Head of caudate nucleus (tissue), 42 donors: ENCODE data around the gene PDZD2.
A peak's percentile ranks its signal among the peaks of the same experiment; 100 is the strongest.

Source experiments
- DNase-seq, 42 donors: peaks; one replicate each; pipeline versions ENCODE4 v3.0.0 to v3.0.0-alpha.2; 2020 to 2021; ENCODE audit warnings: mixed read lengths in 7 of 42
- intact Hi-C: fragments of 100-400 bp; cut with DNase I; formaldehyde crosslinking; loops from one replicate; pipeline ENCODE4 v1.15.0; 2022

The PDZD2 gene

DNA sequence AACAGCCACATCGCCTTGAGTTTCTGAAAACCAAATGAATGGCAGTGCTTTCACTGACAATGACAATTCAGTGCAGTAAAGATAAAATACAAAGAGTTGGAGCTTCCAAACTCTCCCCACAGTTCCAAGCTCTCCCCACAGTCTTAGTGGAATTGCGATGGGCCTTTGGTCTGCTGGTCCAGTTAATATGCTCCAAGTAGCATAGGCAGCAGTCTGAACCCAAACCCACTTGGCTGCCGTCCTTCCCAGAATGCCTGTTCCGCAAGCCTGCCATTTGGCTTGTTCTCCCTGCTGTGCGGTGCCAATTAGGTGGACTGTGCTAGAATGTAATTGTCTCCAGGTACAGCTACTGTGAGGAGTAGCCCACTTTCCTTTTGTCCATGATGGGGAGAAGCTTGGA, 285.1 kb downstream of the PDZD2 start:
- intact Hi-C loops, result loop anchor here (10.0 kb wide), 1 partner anchor 101 kb away; no protein-coding TSS in a partner anchor
- DNase-seq, result peak in 4 of 42 donors; percentile 11 to 27 (median 14)

DNA sequence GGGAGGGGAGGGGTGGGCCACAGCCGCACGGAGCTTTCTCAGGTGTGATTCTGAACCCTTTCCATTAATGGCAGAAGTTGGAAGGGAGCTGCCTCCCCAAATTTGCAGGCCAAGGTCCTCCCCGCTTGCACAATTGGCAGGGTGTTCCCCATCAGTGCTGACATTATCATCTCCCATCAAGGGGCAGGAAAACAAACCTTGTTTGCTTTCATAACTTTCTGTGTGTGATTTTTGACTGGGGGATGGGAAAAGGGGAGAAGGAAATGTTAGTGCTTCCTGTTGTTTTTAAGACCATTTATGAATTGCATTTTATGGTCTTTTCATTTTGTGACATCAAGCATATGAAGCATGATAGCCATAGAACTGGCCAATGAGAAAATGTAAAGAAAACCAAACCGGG, 292.9 kb downstream of the PDZD2 start:
- intact Hi-C loops, result no loop called here
- no peak for DNase-seq

DNA sequence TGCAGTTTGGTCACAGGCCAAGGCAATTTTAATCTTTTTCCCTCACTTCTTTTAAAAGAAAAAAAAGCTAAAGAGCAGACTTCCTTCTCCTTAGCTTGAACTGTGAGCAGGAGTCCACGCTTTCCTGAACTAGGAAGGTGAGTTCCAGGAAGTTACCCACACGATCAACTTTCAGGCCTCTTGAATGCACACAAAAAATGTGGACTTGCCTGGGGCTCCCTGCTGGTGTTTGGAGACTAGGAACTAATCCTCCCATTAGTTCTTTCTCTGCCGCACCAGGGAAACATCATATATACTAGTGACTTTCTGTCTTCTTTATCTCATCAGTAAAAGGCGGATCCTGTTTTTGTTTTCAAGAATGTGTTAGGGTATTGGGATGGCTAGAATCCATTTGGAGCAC, 295.2 kb downstream of the PDZD2 start:
- no peak for DNase-seq
- intact Hi-C loops, result no loop called here

DNA sequence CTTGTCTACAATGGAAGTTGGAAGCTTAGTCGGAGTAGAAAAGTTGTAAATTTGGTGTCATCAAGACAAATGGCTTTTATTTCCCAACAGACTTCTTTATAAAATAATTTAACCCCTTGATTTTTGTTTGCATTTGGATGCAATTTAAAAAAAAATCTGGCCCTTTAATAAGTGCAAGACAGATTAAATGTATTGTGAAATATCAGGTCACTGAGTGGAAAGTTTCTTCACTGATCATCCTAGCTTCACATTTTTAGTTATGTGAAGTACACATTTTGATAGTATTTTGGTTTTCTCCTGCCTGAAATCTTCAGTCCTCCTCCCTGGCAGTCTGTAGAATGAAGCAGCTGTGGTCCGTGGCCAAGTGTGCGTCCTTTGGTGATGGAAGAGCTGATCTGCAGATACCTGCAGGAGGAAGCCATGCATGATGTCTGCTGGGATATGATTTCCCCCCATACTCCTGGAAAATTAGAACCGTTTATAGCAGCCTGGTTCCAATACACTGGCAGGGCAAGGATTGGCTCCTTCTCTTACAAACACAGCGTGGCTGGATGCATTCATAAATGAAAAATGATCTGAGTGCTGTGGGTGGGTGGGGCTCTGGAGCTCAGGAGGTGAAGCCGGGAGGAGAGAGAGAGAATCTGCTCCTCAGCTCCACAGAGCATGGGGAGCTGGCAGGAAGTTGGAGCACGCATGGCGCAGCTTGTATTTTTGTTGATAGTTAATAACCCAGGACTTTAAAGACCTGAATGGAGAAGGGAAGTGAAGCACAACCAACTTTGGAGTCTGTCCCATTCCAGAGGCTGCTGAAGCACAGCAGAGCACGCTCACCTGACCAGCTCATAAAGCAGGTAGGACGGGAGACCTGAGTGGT, 296.8 kb downstream of the PDZD2 start:
- peak in 18 of 42 donors; percentile 15 to 69 (median 36) for DNase-seq

DNA sequence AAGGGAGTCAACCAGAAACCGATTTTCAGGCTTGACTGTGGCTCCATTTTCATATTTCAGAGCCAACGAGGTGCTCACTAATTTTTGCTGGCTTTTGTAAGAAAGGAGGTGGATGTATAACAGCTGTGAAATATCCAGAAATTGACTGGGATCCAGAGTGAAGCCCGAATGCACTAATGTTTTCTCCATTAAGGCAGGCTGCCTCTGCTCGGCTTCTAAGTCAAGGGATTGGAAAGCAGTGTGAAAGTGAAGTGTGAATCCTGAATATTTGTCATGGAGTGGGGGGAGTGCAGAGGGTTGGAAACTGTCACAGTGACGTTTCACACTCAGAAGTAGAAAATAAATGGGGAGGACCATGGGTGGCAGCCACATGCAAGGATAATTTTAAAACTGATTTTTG, 297.8 kb downstream of the PDZD2 start:
- no peak for DNase-seq

More for the DNA sequence above, 296.8 kb downstream of the PDZD2 start:
- intact Hi-C loops, result no loop called here

DNA sequence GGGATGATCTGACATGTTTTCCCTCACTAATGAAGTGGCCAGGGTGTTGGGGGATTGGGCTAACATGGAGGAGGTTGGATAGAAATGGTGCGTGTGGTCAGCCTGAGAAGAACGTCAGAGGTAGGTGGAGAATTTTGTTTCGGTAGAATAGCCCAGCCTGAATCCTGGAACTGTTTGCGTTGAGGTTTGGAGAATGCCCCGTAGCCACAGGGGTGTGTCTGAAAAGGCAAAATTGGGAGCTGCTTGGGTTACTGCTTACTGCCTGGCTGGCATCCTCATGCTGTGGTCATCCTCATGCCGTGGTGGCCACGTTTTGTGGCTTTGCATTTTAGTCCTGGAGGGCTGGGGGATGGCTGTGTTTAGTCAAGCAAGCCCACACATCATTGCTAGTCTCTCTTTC, 298.3 kb downstream of the PDZD2 start:
- no peak for DNase-seq
- intact Hi-C loops, result no loop called here

More for the DNA sequence above, 297.8 kb downstream of the PDZD2 start:
- intact Hi-C loops, result no loop called here

DNA sequence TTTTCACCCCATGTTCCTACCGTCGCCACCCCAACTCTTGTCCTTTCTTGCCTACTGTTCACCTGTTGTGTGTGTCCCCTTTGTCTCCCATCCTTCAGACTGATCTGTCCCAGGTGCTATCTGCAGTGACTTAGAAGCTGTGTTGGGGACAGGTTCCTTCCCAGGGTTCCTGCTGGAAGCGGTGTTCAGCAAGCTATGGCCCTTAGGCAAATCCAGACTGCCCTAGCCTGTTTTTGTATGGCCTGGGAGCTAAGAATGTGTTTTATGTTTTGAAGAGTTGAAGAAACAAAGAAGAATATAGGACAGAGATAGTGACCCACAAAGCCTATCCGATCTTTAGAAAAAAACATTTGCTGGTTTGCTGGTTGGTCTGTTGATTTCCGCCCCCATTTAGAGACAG, 298.8 kb downstream of the PDZD2 start:
- DNase-seq, result no peak
- intact Hi-C loops, result no loop called here

DNA sequence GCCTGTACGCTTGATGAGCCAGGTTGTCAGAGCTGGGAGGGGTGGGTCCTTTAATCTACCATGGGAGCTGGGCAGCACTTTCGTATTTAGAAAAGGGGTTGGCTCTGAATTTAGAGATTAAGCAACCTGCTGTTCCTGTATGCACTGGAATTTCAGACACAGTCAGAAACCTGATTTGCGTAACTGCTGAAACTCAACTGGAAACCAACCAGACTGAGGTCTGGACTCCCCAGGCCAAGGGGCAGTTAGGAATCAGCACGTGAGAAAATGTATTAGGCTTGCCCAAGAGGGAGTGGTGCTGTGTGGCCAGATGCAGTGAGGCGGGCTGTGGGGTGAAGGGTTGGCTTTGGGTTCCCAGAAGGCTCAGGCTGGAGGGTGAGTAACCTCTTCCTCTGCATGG, 300.2 kb downstream of the PDZD2 start:
- DNase-seq, result no peak
- intact Hi-C loops, result no loop called here

DNA sequence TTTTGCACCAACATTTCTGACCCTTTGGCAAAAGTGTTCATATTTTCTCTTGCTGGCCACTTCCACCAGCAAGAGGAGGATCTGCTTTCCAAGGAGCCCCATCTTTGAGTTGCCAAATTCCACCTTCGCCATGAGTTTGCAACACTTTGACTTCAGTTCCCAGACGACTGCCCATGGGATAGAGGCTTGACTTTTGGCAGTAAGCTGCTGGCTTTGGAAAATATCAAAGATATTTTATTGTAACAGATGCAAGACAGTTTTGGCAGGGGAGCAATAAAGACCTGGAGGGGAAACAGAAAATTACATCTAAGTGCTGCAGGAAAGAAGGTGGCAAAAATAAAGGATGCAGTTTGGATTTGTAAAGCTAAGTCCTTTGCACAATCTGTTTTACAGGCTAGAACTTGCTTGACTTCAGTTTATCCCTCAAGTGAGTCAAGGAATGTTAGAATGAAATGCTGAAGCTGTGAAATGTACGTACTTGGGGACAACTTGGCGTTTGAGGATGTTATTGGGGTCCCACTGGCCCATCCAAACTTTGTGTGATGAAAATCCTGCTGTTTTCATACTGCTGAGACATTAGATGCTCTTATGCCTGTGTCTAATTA, 302.3 kb downstream of the PDZD2 start:
- no peak for DNase-seq
- intact Hi-C loops, result no loop called here

DNA sequence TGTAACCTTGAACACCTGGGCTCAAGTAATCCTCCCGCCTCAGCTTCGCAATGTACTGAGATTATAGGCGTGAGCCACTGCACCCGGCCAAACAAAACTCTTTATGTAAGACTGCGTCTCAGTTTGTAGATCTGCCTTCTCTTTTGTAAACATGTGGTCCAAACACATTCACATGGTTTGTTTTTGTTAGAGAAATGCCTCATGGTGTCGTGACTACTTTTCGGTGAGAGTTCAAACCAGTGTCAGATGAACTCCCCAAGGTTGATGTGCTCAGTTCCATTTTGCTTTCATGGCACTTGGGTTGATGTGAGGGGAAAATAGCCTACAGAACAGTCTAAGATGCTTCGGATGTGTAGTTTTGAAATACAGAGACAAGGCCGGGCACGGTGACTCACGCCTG, 303.6 kb downstream of the PDZD2 start:
- no peak for DNase-seq
- intact Hi-C loops, result no loop called here

DNA sequence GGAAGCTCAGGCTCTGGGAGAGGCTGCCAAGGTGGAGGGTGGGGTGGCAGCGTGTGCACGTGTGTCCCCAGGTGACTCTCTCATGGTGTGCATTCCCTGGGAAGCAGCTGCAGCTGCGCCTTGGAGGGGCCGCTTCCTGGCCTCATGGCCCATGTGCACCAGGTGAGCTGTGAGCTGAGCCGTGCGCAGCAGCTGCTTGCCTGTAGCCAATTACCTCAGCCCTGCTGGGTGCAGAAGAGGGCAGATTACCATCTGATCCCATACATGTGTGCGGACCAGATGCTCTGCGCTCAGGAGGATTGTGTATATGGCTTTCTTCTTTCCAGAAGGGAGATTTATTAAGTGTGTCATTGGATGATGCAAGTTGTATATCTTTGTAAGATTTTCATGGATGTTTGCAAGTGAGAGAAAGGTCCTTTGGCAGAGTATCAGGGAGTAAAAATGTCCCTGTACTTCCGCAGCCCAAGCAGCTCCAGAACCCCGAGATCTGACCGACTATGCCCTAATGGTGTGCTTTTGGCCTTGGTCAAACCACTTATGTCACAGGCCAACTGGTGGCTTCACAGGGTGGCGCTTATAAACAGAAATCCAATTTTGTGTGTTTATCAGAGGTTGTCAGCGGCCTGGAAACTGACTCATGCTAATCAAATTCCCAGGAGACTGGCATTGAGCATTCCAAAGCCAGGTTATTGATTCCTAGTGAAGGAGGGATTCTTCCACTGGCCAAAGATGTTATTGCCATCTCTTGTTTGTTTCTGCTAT, 305.9 kb downstream of the PDZD2 start:
- intact Hi-C loops, result no loop called here
- DNase-seq, result no peak

DNA sequence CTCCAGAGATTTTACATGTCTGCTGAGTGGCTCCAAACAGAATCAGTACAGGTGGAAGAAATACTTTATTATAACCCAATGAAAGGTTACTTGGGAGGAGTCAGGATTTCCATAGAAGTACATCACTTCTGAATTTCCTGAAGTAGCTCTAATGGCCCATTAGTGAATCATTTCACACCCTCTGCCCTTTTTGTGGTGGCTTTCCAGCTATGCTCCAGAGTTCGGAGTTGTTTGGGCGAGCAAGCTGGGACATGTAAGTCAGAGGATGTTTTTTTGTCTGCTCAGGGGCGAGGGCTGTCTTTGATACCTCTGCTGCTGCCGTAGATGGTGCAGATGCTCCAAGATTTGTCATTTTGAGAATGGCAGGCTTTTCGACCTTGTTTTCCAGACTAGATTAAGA, 309.1 kb downstream of the PDZD2 start:
- intact Hi-C loops, result no loop called here
- no peak for DNase-seq

DNA sequence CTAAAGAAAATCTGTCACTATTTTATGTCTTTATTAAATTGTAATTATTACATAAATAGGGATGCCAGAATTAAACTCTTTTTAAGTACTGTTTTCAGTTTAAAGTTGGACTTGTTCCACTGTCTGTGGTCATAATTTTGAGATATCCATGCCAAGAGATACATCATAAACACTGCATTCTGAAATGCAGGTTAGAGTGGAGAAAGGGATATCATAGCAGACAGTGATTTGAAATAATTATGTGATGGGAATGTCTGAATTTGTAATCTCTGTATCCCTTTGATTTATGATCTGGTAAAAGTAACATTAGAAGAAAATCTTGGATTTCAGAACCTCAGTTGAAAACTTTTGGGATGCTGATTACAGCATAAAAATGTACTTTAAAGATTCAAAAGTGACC, 313.1 kb downstream of the PDZD2 start:
- intact Hi-C loops, result no loop called here
- no peak for DNase-seq

DNA sequence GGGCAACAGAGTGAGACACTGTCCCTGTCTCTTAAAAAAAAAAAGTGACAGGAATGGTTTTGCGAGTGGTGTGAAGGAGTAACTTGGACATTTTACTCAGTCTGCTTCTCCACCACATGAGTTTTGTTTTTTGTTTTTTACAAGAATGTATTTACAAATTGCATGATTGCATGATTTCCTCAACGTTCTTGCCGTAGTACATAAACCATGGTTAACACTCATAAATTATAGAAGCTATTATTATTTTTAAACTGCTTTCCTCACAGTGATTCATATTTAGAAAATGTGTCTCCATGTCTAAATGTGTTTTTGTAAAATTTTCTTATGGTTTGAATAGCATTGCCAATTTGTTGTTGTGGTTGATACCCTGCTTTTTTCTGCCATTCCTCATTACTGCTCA, 315.2 kb downstream of the PDZD2 start:
- intact Hi-C loops, result no loop called here
- DNase-seq, result no peak

DNA sequence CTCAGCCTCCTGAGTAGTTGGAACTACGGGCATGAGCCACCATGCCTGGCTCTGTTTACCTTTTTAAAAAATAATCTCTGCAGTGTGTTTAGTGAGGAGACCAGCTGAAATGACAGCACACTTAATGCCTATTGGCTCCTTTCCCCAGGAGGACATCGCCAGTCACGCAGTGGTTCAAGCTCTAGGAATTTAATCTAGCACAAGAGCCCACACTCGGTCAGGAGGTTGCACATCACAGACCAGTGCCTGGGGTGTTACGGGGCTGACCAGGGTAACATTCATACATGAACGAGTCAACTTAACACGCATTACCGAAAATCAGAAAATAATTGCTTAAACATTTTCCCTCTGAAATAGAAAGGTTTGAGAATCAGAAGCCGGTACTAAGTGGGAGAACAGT, 318.2 kb downstream of the PDZD2 start:
- intact Hi-C loops, result no loop called here
- no peak for DNase-seq

DNA sequence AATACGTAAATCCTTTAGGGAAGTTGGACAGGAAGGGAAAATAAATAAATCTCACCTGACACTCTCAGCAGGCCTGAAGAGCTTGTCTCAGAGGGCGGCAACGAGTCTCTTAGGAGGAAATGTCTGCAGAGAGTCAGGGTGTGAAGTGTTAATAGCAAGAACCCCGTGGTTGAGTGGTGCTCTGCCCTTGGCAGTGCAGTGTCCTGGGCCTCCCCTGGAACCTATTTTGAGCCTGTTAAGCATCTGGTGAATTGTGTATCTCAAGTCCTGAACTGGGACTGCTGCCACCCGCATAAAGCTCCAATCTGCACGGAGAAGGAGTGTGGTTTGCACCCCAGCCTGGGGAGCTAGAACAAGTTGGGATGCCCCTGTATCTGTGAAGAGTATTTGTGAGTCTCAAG, 323.4 kb downstream of the PDZD2 start:
- DNase-seq, result no peak
- intact Hi-C loops, result no loop called here

DNA sequence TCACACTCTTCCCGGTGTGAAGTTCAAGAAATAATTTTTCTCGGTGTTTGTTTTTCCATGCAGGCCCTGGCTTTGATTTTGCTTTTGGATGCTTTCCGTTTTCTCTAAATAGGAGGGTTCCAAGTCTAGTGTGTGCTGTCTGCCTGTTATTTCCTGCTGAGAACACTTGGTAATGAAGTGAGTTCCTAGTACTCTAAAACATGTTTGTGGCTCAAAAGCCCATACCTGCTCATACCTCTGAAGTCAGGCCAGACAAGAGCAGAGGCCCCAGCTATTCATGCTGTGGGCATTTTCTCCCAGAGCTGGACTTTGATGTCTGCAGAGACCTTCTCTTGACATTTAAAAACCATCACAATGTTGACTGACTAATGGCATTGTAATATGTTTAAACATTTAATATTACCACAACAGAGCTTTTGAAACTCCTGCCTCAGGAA, 324.0 kb downstream of the PDZD2 start:
- intact Hi-C loops, result no loop called here
- DNase-seq, result no peak

DNA sequence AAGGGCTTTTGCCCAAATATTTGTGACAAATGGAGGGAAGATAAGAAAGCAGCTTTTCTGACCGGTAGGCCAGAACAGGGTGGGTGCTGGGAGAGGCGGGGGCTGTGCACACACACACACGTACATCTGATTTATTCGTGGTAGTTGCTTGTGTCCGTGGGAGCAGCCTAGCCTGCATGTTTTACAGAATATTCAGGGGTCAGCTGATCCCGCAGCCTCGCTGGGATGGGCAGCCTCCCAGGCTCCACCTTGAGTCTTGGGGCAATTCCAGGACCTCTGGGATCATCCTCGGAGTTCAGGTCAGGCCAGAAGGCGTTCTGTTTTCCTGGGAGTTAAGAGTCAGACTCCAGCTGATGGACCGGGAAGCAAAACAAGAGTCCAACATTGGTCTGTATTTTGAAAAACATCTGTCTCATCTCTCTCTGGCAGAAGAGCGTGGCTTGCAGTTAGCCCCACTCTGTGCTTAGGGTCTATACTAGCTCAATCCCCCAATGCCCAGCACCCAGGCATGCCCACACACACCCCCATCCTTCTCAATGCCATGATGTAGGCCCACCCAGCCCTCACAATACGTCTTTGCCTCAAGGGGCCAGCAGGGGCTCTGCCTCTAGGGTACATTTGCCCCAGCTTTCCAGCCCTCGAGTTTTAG, 324.6 kb downstream of the PDZD2 start:
- intact Hi-C loops, result no loop called here
- DNase-seq, result no peak

DNA sequence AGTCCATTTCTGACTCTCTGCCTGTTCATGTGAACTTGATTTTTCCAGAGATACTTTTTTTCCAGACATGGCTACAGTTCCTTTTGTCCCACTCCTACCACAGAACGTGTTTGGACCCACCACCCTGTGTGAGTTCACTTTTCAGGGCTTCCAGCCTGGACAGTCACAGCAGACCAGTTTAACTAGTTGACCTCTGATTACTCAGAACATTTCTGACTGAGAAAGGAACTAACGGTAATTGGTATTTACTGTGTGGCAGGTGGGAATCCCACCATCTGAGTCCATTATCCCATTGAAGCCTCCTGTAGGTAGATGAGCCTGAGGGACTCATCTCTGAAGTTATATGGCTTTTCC, 325.1 kb downstream of the PDZD2 start:
- intact Hi-C loops, result no loop called here
- DNase-seq, result no peak

DNA sequence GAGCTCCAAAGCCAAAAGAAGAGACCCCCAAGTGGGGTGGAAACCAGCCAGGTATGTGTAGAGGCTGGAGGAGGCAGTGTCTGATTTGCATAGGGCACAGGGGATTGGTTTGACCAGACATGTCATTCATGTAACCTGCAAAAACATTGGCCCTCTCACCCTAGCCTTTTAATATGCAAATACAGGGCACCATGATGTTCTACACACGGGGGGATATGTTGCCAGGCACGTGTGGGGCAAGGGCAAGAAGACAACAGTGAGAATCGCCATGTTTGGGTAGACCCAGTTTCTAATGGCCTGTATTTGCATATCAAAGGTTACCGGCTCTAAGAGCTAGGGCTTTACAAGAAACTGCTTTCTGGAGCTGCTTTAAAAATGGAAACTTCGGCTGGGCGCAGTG, 326.3 kb downstream of the PDZD2 start:
- intact Hi-C loops, result no loop called here
- DNase-seq, result no peak
